Measurements from ENCODE around the gene CARMIL3.
"Not testable (repeated sequence)": the region's sequence is repeated elsewhere in the genome, so short reads cannot be mapped to it uniquely, and the experiment has no call there.

Gene CARMIL3

GRCh38 chr14:24037658-24038037 is 14.2 kb upstream of the CARMIL3 start:
- no peak for DNase-seq

- no peak for DNase-seq
Observed at GRCh38 chr14:24038686-24039085, 13.1 kb upstream of the CARMIL3 start.

- no peak for DNase-seq
Observed at GRCh38 chr14:24040692-24041091, 11.1 kb upstream of the CARMIL3 start.

GRCh38 chr14:24042746-24043145 is 9.1 kb upstream of the CARMIL3 start:
- DNase-seq = no peak

- not testable (repeated sequence) for DNase-seq
Observed at GRCh38 chr14:24049002-24049401, 2.8 kb upstream of the CARMIL3 start.

- DNase-seq = not testable (repeated sequence)
Observed at GRCh38 chr14:24050753-24051152, 1.1 kb upstream of the CARMIL3 start.

- no peak for DNase-seq
Observed at GRCh38 chr14:24051176-24051788, 527 bp upstream of the CARMIL3 start.

- DNase-seq = no peak
Observed at GRCh38 chr14:24052656-24053547, 1.1 kb downstream of the CARMIL3 start.

GRCh38 chr14:24053548-24054323 is 1.9 kb downstream of the CARMIL3 start:
- DNase-seq = no peak

- DNase-seq = no peak
Observed at GRCh38 chr14:24054324-24054641, 2.5 kb downstream of the CARMIL3 start.

- no peak for DNase-seq
Observed at GRCh38 chr14:24054646-24055045, 2.8 kb downstream of the CARMIL3 start.

- no peak for DNase-seq
Observed at GRCh38 chr14:24055971-24056799, 4.4 kb downstream of the CARMIL3 start.

- DNase-seq = no peak
Observed at GRCh38 chr14:24056800-24057184, 5.0 kb downstream of the CARMIL3 start.

- DNase-seq = no peak
Observed at GRCh38 chr14:24057271-24057670, 5.5 kb downstream of the CARMIL3 start.

- DNase-seq = no peak
Observed at GRCh38 chr14:24057867-24058259, 6.1 kb downstream of the CARMIL3 start.

- DNase-seq = peak in 1 of 2 experiments; percentile 33
Observed at GRCh38 chr14:24058260-24058950, 6.6 kb downstream of the CARMIL3 start.

- DNase-seq = no peak
Observed at GRCh38 chr14:24058951-24059475, 7.2 kb downstream of the CARMIL3 start.

GRCh38 chr14:24059841-24060388 is 8.1 kb downstream of the CARMIL3 start:
- DNase-seq = no peak

- DNase-seq = no peak
Observed at GRCh38 chr14:24060443-24060842, 8.6 kb downstream of the CARMIL3 start.

GRCh38 chr14:24060984-24061913 is 9.4 kb downstream of the CARMIL3 start:
- no peak for DNase-seq

Measured in NCI-H1930 (cell line).